ENCODE measurements around the gene PLA2G4C.
"Not testable (repeated sequence)": the region's sequence is repeated elsewhere in the genome, so short reads cannot be mapped to it uniquely, and the experiment has no call there.

PLA2G4C gene

GRCh38 chr19:48113190-48113917, 2.7 kb upstream of the PLA2G4C start:
- no peak for DNase-seq (ENCODE audit: low read depth in 3 of 3, low spot score in 1 of 3)

GRCh38 chr19:48111280-48111679, 663 bp upstream of the PLA2G4C start:
- no peak for DNase-seq (ENCODE audit: low read depth in 3 of 3, low spot score in 1 of 3)

GRCh38 chr19:48108997-48109782, 1.4 kb downstream of the PLA2G4C start:
- no peak for DNase-seq (ENCODE audit: low read depth in 3 of 3, low spot score in 1 of 3)

- no peak for DNase-seq (ENCODE audit: low read depth in 3 of 3, low spot score in 1 of 3)
Measured at GRCh38 chr19:48103922-48104321, 6.7 kb downstream of the PLA2G4C start.

- DNase-seq (ENCODE audit: low read depth in 3 of 3, low spot score in 1 of 3), result no peak
Measured at GRCh38 chr19:48102870-48103751, 7.5 kb downstream of the PLA2G4C start.

- no peak for DNase-seq (ENCODE audit: low read depth in 3 of 3, low spot score in 1 of 3)
Measured at GRCh38 chr19:48095612-48096175, 14.9 kb downstream of the PLA2G4C start.

- DNase-seq (ENCODE audit: low read depth in 3 of 3, low spot score in 1 of 3), result no peak
Measured at GRCh38 chr19:48094855-48095203, 15.8 kb downstream of the PLA2G4C start.

- DNase-seq (ENCODE audit: low read depth in 3 of 3, low spot score in 1 of 3), result no peak
Measured at GRCh38 chr19:48094129-48094854, 16.3 kb downstream of the PLA2G4C start.

- not testable (repeated sequence) for DNase-seq (ENCODE audit: low read depth in 3 of 3, low spot score in 1 of 3)
Measured at GRCh38 chr19:48091111-48091718, 19.4 kb downstream of the PLA2G4C start.

- no peak for DNase-seq (ENCODE audit: low read depth in 3 of 3, low spot score in 1 of 3)
Measured at GRCh38 chr19:48090281-48090802, 20.3 kb downstream of the PLA2G4C start.

- not testable (repeated sequence) for DNase-seq (ENCODE audit: low read depth in 3 of 3, low spot score in 1 of 3)
Measured at GRCh38 chr19:48088991-48089390, 21.6 kb downstream of the PLA2G4C start.

GRCh38 chr19:48085904-48086864, 24.4 kb downstream of the PLA2G4C start:
- DNase-seq (ENCODE audit: low read depth in 3 of 3, low spot score in 1 of 3), result no peak

- DNase-seq (ENCODE audit: low read depth in 3 of 3, low spot score in 1 of 3), result no peak
Measured at GRCh38 chr19:48085076-48085475, 25.5 kb downstream of the PLA2G4C start.

- DNase-seq (ENCODE audit: low read depth in 3 of 3, low spot score in 1 of 3), result no peak
Measured at GRCh38 chr19:48081106-48081505, 29.5 kb downstream of the PLA2G4C start.

GRCh38 chr19:48070177-48070769, 40.3 kb downstream of the PLA2G4C start:
- DNase-seq (ENCODE audit: low read depth in 3 of 3, low spot score in 1 of 3), result not testable (repeated sequence)

- DNase-seq (ENCODE audit: low read depth in 3 of 3, low spot score in 1 of 3), result no peak
Measured at GRCh38 chr19:48069435-48069834, 41.2 kb downstream of the PLA2G4C start.

GRCh38 chr19:48064509-48064908, 46.1 kb downstream of the PLA2G4C start:
- no peak for DNase-seq (ENCODE audit: low read depth in 3 of 3, low spot score in 1 of 3)
